ENCODE results near the gene AADACL4.

AADACL4 gene

DNA sequence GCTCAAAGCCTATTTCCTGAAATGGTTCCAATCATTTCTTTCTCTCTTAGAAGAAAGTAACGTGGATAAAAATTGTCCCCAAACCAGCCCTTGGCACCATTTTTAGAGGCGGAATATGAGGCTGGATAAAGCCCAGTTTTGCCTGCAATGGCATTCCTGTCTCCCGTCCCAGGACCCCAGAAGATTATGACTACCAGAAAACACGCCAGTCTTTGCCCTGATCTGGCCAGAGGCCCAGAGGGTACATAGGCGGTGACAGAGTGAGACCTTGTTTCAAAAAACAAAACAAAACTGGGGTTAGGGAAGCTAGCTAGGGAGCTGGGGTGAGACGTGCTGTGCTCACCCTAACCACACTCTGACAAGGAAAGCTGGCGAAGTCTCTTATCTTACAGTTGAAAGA is at the start of gene AADACL4:
Gene AADACL4, plus strand, starts transcription at position 301 of the 400 bp plus-strand sequence. CDS start 462 bp downstream, outside the sequence.
- H3K4me3 ChIP-seq (ENCODE audit: low read depth, low read length), result no peak within 1 kb of the TSS
- no peak for DNase-seq (ENCODE audit: low read depth)
- TF ChIP-seq, protein P1, sequence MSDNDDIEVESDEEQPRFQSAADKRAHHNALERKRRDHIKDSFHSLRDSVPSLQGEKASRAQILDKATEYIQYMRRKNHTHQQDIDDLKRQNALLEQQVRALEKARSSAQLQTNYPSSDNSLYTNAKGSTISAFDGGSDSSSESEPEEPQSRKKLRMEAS (IDR thresholded peaks at IDR 0.05; ENCODE audit: low read depth, low read length), result no peak
- no peak for TF ChIP-seq POLR2A (IDR thresholded peaks at IDR 0.05; ENCODE audit: extremely low read depth, insufficient read length)
- TF ChIP-seq, protein P2, sequence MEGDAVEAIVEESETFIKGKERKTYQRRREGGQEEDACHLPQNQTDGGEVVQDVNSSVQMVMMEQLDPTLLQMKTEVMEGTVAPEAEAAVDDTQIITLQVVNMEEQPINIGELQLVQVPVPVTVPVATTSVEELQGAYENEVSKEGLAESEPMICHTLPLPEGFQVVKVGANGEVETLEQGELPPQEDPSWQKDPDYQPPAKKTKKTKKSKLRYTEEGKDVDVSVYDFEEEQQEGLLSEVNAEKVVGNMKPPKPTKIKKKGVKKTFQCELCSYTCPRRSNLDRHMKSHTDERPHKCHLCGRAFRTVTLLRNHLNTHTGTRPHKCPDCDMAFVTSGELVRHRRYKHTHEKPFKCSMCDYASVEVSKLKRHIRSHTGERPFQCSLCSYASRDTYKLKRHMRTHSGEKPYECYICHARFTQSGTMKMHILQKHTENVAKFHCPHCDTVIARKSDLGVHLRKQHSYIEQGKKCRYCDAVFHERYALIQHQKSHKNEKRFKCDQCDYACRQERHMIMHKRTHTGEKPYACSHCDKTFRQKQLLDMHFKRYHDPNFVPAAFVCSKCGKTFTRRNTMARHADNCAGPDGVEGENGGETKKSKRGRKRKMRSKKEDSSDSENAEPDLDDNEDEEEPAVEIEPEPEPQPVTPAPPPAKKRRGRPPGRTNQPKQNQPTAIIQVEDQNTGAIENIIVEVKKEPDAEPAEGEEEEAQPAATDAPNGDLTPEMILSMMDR (IDR thresholded peaks at IDR 0.05; ENCODE audit: low read depth, low read length), result no peak
- no peak for TF ChIP-seq MYC (IDR thresholded peaks at IDR 0.05; ENCODE audit: low read depth, low read length)

DNA sequence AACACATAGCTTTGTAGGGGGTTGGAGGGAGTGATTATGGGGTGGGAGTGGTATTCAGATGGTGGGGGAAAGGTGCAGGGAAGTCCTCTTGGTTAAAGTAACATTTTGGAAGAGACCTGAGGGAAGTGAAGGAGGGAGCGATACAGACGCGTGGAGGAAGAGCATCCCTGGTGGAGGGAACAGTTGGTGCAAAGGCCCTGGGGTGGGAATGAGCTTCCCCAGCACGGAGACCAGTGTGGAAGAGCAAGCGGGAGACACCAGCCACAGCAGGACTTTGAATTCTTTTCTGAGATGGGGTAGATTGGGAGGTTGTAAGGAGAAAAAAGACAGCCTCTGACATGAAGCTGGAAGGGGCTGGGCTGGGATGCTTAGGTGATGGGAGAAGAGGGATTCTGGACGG is 49.4 kb upstream of the AADACL4 start:
- no peak for DNase-seq (ENCODE audit: low read depth)
- H3K4me3 ChIP-seq (ENCODE audit: low read depth, low read length), result no peak overlapping the region
- TF ChIP-seq, protein P1 (IDR thresholded peaks at IDR 0.05; ENCODE audit: low read depth, low read length), result no peak
- TF ChIP-seq MYC (IDR thresholded peaks at IDR 0.05; ENCODE audit: low read depth, low read length) (no peak), POLR2A (IDR thresholded peaks at IDR 0.05; ENCODE audit: extremely low read depth, insufficient read length) (no peak)
- TF ChIP-seq, protein P2 (IDR thresholded peaks at IDR 0.05; ENCODE audit: low read depth, low read length), result no peak

DNA sequence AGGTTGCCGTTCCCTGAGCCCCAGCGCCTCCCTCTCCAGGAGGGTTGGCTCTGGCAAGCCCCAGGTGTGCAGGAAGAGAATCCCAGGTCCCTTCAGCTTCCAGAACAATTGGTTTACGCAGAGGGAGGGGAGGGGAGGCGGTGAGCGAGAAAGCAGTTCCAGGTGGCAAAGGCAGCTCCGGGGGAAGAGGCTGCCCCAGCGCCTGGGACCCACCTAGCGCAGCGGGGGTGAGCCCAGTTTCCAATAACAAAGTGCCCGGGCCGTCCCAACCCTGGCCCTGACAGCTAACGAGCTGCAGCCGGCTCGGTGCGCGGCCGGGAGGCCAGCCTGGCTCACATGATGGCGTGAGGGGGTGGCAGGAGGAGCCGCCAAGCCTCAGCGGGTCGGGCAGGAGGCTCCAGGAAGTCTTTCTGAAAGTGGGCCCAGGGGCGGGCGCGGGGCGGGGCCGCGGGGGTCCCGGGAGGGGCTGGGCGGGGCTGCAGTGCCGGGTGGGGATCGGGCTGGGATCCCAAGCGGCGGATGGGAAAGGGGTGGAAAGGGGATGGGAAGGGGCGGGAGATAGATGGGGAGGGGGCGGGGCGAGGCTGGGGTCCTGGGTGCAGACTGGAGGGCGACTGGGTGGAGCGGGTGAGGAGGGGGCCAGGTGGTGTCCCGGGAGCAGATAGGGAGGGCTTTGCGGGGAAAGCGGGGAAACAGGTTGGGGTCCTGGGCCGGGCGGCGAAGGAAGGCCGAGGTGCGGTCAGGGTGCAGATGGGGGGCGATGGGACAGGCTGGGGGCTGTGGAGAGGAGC is 48.7 kb upstream of the AADACL4 start:
- TF ChIP-seq POLR2A (IDR thresholded peaks at IDR 0.05; ENCODE audit: extremely low read depth, insufficient read length) (no peak), MYC (IDR thresholded peaks at IDR 0.05; ENCODE audit: low read depth, low read length) (no peak)
- TF ChIP-seq, protein P1 (IDR thresholded peaks at IDR 0.05; ENCODE audit: low read depth, low read length), result no peak
- TF ChIP-seq, protein P2 (IDR thresholded peaks at IDR 0.05; ENCODE audit: low read depth, low read length), result no peak
- DNase-seq (ENCODE audit: low read depth), result no peak
- no peak overlapping the region for H3K4me3 ChIP-seq (ENCODE audit: low read depth, low read length)

DNA sequence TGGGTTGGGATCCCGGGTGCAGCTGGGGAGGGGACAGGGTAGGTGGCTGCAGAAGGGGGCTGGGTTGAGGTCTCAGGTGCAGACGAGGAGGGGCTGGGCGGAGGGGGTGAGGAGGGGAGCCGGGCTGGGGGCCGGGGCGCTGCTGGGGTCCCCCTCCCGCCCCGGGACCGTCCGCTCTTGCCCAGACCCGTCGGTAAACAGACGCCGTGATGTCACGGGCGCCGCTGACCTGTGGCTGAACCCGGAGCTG is 48.2 kb upstream of the AADACL4 start:
- DNase-seq (ENCODE audit: low read depth), result no peak
- no peak overlapping the region for H3K4me3 ChIP-seq (ENCODE audit: low read depth, low read length)

DNA sequence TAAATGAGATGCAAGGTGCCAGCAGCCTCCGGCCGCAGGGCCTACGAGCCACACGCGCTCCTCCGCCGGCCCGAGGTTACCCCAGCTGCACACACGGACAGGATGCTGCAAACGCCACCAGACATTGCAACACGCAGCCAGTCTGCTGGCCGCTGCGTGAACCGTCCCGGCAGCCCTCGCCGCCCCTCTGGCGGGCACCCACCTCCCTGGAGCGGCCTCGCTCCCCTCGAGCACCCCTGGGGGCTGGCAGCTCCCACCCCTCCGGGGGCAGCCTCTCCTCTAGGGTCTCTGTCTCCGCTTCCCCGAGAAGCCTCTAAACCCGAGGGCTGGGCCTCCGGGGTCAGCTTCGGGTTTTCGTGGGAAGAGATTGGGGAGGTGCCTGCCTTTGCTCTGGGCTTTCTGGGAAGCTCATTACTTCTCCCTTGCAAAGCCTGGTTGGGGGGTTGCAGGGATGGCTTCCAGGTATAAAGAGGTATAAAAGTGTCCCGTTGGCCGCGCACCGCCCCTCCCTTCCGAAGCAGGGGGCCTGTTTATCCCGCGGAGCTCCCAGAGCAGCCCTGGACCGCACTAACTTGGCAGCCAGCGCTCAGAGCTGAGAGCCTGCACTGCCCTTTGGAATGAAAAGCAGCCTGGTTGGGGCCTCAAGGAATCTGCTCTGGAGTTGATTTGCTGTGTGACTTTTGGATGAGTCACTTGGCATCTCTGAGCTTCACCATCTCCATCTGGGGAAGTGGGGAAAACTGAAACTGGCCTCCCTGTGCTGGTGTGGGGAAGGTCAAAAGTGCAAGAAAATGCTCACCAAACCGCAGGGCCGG is 47.7 kb upstream of the AADACL4 start:
- TF ChIP-seq POLR2A (IDR thresholded peaks at IDR 0.05; ENCODE audit: extremely low read depth, insufficient read length) (no peak), MYC (IDR thresholded peaks at IDR 0.05; ENCODE audit: low read depth, low read length) (peak; percentile 71)
- TF ChIP-seq, protein P2 (IDR thresholded peaks at IDR 0.05; ENCODE audit: low read depth, low read length), result no peak
- TF ChIP-seq, protein P1 (IDR thresholded peaks at IDR 0.05; ENCODE audit: low read depth, low read length), result peak; percentile 60
- H3K4me3 ChIP-seq (ENCODE audit: low read depth, low read length), result no peak overlapping the region
- DNase-seq (ENCODE audit: low read depth), result peak; percentile 88

More for the DNA sequence above, 48.2 kb upstream of the AADACL4 start:
- TF ChIP-seq, protein P1 (IDR thresholded peaks at IDR 0.05; ENCODE audit: low read depth, low read length), result no peak
- no peak for TF ChIP-seq POLR2A (IDR thresholded peaks at IDR 0.05; ENCODE audit: extremely low read depth, insufficient read length)
- no peak for TF ChIP-seq MYC (IDR thresholded peaks at IDR 0.05; ENCODE audit: low read depth, low read length)
- TF ChIP-seq, protein P2 (IDR thresholded peaks at IDR 0.05; ENCODE audit: low read depth, low read length), result no peak
